Psoas muscle (tissue), 8 donors: ENCODE data around the gene PCOLCE2. TPM values are rescaled to one million over a fixed set of nuclear protein-coding genes. Genes with fewer than 3 reads are reported as not detected.

Experiments used
- ATAC-seq, 4 donors: fragments of 200-7000 bp; cut with Tn5 transposase; one replicate each; pipeline ENCODE4 v1.9.1; 2020; ENCODE audit warnings: moderate library complexity in 3 of 4, mild to moderate bottlenecking in 2 of 4
- DNase-seq, 2 donors: peaks; one replicate each; pipeline ENCODE4 v3.0.0-alpha.2; 2020
- H3K27ac ChIP-seq: fragments of 200-600 bp; one replicate; pipeline ENCODE4 v1.8.0; 2022
- H3K27me3 ChIP-seq, 3 donors: fragments of 200-600 bp in 1 of 3; one replicate each; pipeline versions ENCODE4 v1.6.1 to v1.8.0; 2013 to 2022; ENCODE audit warnings: low read length in 2 of 3, mild to moderate bottlenecking in 2 of 3, moderate library complexity in 1 of 3; ENCODE audit not compliant: insufficient read depth in 3 of 3
- H3K36me3 ChIP-seq, 2 donors: fragments of 200-600 bp in 1 of 2; one replicate each; pipeline versions ENCODE4 v1.6.1 to v1.8.0; 2013 to 2022; ENCODE audit warnings: low read depth in 1 of 2, mild to moderate bottlenecking in 1 of 2, moderate library complexity in 1 of 2; ENCODE audit not compliant: insufficient read depth in 1 of 2
- H3K4me1 ChIP-seq: fragments of 200-600 bp; one replicate; pipeline ENCODE4 v1.8.0; 2022
- H3K4me3 ChIP-seq: fragments of 200-600 bp; one replicate; pipeline ENCODE4 v1.8.0; 2022; ENCODE audit warnings: mild to moderate bottlenecking
- H3K9me3 ChIP-seq: fragments of 200-600 bp; one replicate; pipeline ENCODE4 v1.8.0; 2022
- CTCF ChIP-seq: fragments of 200-600 bp; IDR thresholded peaks from one replicate; pipeline ENCODE4 v1.8.0; 2022; ENCODE audit warnings: antibody characterized with exemption
- WGBS, 3 donors: extraction: QIAGEN DNeasy Blood & Tissue Kit; methylation state at CpG; one replicate each; pipeline versions ENCODE4 v1.1.6 to v1.1.7; 2013; 5-methylcytosine and 5-hydroxymethylcytosine counted together
- intact Hi-C, 2 donors: fragments of 100-400 bp; cut with DNase I; formaldehyde crosslinking; loops; one replicate each; pipeline versions ENCODE4 v1.11.0 to v1.14.2; 2022
- polyA plus RNA-seq, 3 donors: library from polyadenylated mRNA; stranded (reverse); fragments of 200-250 nt; gene quantifications; one replicate each; pipeline ENCODE4 v1.2.3, GENCODE V29; 2013
- total RNA-seq, 4 donors: library from RNA; stranded (reverse); fragmentation: NEBNext Ultra II Directional in 2 of 4; extraction: Animal tissue kit (Norgen Biotek cat#: 25700) in 2 of 4; gene quantifications; one replicate each; pipeline versions ENCODE4 v1.2.1 to v1.2.4, GENCODE V29; 2021 to 2023
- donor health status: healthy with polysubstance abuse.
- donor health status: DM: no; HTN: no; CAD: no; lungs with moderate emphysema.
- donor health status: Bipolar disorder and iron deficiency.
- donor health status: healthy.
- donor health status: DM: yes; HTN: yes; CAD: no.
- donor health status: DM: no; HTN: no; CAD: no.
- donor health status: DM: no; HTN: no; CAD: no.
- donor health status: DM: yes; HTN: yes; CAD: no.

Gene PCOLCE2
- total and polyA plus RNA-seq, 7 donors: 1.4 to 8.9 (median 3.6) TPM

DNA sequence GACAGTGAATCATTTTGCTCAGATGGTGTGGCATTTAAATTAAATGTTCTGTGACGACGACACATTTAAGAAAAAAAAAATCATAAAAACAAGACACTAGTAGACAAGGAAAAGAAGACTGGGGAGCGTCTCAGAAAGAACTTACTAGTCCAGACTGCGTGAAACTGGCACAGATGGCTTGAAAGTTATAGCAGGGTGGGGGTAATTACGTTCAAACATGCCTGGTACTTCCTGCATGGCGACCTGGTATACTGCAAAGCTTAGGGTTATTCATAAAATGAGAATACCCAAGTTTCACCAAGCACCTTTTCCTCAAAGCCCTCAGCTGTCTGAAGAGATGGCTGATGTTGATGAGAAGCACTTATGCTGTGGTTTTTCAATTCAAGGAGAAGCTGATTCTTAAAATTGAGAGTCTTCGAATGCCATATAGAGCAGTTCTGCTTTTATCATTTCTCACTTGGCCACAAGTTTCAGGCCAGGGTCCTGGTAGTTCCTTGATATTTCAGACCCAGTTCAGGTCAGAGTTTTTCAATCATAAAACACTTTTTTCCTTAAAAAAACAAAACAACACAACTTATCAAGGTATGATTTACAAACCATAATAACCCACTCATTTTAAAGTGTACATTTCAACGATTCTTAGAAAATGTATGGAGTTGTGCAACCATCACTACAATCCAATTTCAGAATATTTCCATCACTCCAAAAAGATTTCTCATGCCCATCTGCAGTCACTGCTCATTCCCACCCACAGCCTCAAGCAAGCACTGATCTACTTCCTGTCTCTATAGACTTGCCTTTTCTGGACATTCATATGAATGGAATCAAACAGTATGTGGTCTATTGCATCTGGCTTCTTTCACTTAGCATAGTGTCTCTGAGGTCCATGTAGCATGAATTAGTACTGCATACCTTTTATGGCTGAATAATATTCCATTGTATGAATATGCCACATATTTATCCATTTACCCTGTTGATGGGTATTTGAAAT, 24.7 kb downstream of the PCOLCE2 start:
- Histone ChIP-seq H3K9me3 (no peaks in the 10 kb centered on the region), H3K36me3 (no peaks in the 10 kb centered on the region), H3K27ac (no peak overlapping the region), H3K4me3 (no peak overlapping the region), H3K27me3 (no peaks in the 10 kb centered on the region), H3K4me1 (no peaks in the 10 kb centered on the region)
- DNase-seq (no peak), ATAC-seq (no peak)
- TF ChIP-seq CTCF: no peak
- intact Hi-C loops: no loop called here
- WGBS, 3 donors: 68 to 80% (median 73%) methylated on average over 8 of the region's 8 CpGs

DNA sequence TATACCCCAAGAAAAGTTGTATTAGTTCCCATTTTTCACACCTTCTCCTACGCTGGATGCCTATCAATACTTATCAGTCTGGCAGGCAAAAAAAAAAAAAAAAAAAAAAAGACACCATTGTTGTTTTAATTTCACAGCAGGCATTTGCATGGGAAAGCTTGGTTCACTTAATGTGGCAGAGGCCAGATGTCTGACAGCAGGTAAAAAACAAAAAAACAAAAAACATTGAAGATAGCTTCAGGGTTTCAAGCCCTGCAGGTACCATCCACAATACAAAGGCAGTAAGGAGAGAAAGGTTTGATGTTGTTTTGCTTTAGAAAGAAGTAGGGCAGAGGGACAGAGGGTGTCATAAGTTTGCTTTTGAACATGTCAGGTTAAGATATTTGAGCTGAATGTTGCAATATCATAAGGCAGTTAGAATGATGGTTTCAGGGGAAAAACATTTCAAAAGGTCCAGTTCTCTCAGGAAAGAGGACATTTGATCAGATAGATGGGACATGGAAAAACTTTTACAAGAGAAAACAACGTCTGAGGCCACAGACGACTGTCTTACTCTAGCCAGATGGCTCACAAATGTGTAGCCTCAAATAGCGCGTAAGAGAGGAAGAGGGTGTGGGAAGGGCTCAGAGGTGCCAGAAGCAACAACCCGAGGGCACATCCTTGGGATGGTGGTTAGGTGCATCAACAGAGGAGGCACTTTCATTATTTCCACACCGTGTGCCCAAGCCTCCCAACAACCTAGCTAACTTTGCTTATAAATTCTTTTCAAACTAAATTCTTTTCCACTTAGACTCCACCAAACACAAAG, 25.7 kb downstream of the PCOLCE2 start:
- intact Hi-C loops: no loop called here
- DNase-seq (no peak), ATAC-seq (no peak)
- Histone ChIP-seq H3K9me3 (no peaks in the 10 kb centered on the region), H3K27me3 (no peaks in the 10 kb centered on the region), H3K27ac (no peak overlapping the region), H3K4me3 (no peak overlapping the region), H3K4me1 (no peaks in the 10 kb centered on the region), H3K36me3 (no peaks in the 10 kb centered on the region)
- WGBS, 3 donors: 26 to 35% (median 29%) methylated on average over 7 of the region's 7 CpGs
- no peak for TF ChIP-seq CTCF

- TF ChIP-seq CTCF: no peak
- no peak overlapping the region for H3K27ac ChIP-seq
- intact Hi-C loops: no loop called here
- WGBS, 3 donors: 61 to 75% (median 69%) methylated on average over 4 of the region's 4 CpGs
- H3K4me3 ChIP-seq: no peak overlapping the region
- no peaks in the 10 kb centered on the region for H3K36me3 ChIP-seq
- no peaks in the 10 kb centered on the region for H3K9me3 ChIP-seq
- ATAC-seq: no peak
- H3K4me1 ChIP-seq: peaks cover 4% of the 10 kb centered on the region
- no peak for DNase-seq
- H3K27me3 ChIP-seq: no peaks in the 10 kb centered on the region
These were observed 27.0 kb downstream of the PCOLCE2 start for GRCh38 chr3:142861926-142862325.

- 80 to 83% (median 81%) methylated on average over 3 of the region's 3 CpGs for WGBS, 3 donors
- no peak overlapping the region for H3K4me3 ChIP-seq
- no peak overlapping the region for H3K27ac ChIP-seq
- no peaks in the 10 kb centered on the region for H3K27me3 ChIP-seq
- ATAC-seq: no peak
- no peaks in the 10 kb centered on the region for H3K9me3 ChIP-seq
- intact Hi-C loops: no loop called here
- H3K4me1 ChIP-seq: peaks cover 4% of the 10 kb centered on the region
- no peak for TF ChIP-seq CTCF
- H3K36me3 ChIP-seq: no peaks in the 10 kb centered on the region
- no peak for DNase-seq
These were observed 30.8 kb downstream of the PCOLCE2 start for GRCh38 chr3:142858043-142858442.
